NCI-H2227 treated with DMSO at 0.1 percent for 48 hours (cell line): ENCODE measurements around the gene ANO5.

Source experiments
- DNase-seq: peaks from one replicate; lab custom pipeline; 2025; lab: John Stamatoyannopoulos, UW

The ANO5 gene

DNA sequence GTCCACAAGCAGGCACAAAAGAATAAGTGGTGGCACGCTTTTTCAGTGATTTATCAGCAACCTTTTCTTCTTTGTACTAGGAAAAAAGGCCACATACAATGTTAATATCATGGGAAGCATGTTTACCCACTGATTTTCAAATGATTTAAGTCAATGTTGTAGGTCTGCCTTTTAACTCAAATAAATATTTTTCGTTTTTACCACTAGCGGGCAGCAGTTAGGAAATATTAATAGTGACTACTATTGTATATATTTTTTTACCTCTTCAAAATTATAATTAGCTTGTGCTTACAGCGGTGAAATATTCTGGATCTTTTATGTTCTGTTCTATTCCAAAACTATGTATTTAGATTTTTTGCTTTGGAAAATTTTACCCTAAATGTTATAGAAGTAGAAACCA, 138.9 kb downstream of the ANO5 start:
- DNase-seq = no peak
